ENCODE measurements around the gene MBNL1. TPM values are rescaled to one million over a fixed set of nuclear protein-coding genes. Genes with fewer than 3 reads are reported as not detected.
"Not testable (repeated sequence)": the region's sequence is repeated elsewhere in the genome, so short reads cannot be mapped to it uniquely, and the experiment has no call there.

MBNL1 gene
- polyA plus RNA-seq, 1 donor from 2014 or later: 12.7 TPM

GRCh38 chr3:152334761-152335160 lies 66.0 kb downstream of the MBNL1 start:
- TF ChIP-seq CTCF (IDR thresholded peaks at IDR 0.05; ENCODE audit: poor library complexity, severe bottlenecking): no peak
- no peak for TF ChIP-seq REST (IDR thresholded peaks at IDR 0.05; ENCODE audit: borderline replicate concordance)
- no peak for TF ChIP-seq MXI1 (conservative IDR thresholded peaks at IDR 0.05; ENCODE audit: poor library complexity, severe bottlenecking)
- TF ChIP-seq EZH2 (IDR thresholded peaks at IDR 0.05; ENCODE audit: borderline replicate concordance, insufficient read depth, low read length, poor library complexity, severe bottlenecking): no peak
- TF ChIP-seq EP300 (conservative IDR thresholded peaks at IDR 0.05; ENCODE audit: poor library complexity, severe bottlenecking): no peak
- no peak for TF ChIP-seq RAD21 (conservative IDR thresholded peaks at IDR 0.05)
- no peak for TF ChIP-seq SMC3 (conservative IDR thresholded peaks at IDR 0.05; ENCODE audit: poor library complexity)
- no peak for TF ChIP-seq TAF1 (IDR thresholded peaks at IDR 0.05; ENCODE audit: low read depth)
- no peak for TF ChIP-seq POLR2AphosphoS5 (IDR thresholded peaks at IDR 0.05)
- Histone ChIP-seq H3K27ac (ENCODE audit: low read length) (no peak overlapping the region), H3K36me3 (ENCODE audit: insufficient read depth, low read length) (no peaks in the 10 kb centered on the region), H4K20me1 (ENCODE audit: insufficient read depth) (no peaks in the 10 kb centered on the region), H3K9me2 (ENCODE audit: insufficient read depth, low read length) (no peaks in the 10 kb centered on the region), H3K79me2 (replicated peaks; ENCODE audit: insufficient read depth, low read length) (peaks cover 7% of the 10 kb centered on the region), H2AFZ (ENCODE audit: low read depth, low read length) (no peak overlapping the region), H3K9ac (ENCODE audit: low read length) (no peak overlapping the region), H3K4me3 (ENCODE audit: low read length) (no peak overlapping the region), H3K4me2 (ENCODE audit: low read length) (no peak overlapping the region), H3F3A (ENCODE audit: insufficient read depth, low read length, poor library complexity, severe bottlenecking) (no peaks in the 10 kb centered on the region), H3K9me3 (ENCODE audit: low read length) (no peaks in the 10 kb centered on the region), H3K27me3 (ENCODE audit: insufficient read depth, low read depth, low read length) (no peaks in the 10 kb centered on the region)

GRCh38 chr3:152335273-152335672 lies 66.5 kb downstream of the MBNL1 start:
- H3K27me3 ChIP-seq (ENCODE audit: insufficient read depth, low read depth, low read length): no peaks in the 10 kb centered on the region
- H2AFZ ChIP-seq (ENCODE audit: low read depth, low read length): no peak overlapping the region
- H3K79me2 ChIP-seq (replicated peaks; ENCODE audit: insufficient read depth, low read length): peaks cover 7% of the 10 kb centered on the region
- no peaks in the 10 kb centered on the region for H3F3A ChIP-seq (ENCODE audit: insufficient read depth, low read length, poor library complexity, severe bottlenecking)
- TF ChIP-seq SMC3 (conservative IDR thresholded peaks at IDR 0.05; ENCODE audit: poor library complexity) (no peak), MXI1 (conservative IDR thresholded peaks at IDR 0.05; ENCODE audit: poor library complexity, severe bottlenecking) (no peak)
- H3K4me2 ChIP-seq (ENCODE audit: low read length): no peak overlapping the region
- no peak overlapping the region for H3K27ac ChIP-seq (ENCODE audit: low read length)
- no peaks in the 10 kb centered on the region for H3K9me2 ChIP-seq (ENCODE audit: insufficient read depth, low read length)
- H4K20me1 ChIP-seq (ENCODE audit: insufficient read depth): no peaks in the 10 kb centered on the region
- no peaks in the 10 kb centered on the region for H3K9me3 ChIP-seq (ENCODE audit: low read length)
- no peaks in the 10 kb centered on the region for H3K36me3 ChIP-seq (ENCODE audit: insufficient read depth, low read length)
- H3K9ac ChIP-seq (ENCODE audit: low read length): no peak overlapping the region
- H3K4me3 ChIP-seq (ENCODE audit: low read length): no peak overlapping the region

GRCh38 chr3:152337337-152337736 lies 68.6 kb downstream of the MBNL1 start:
- H4K20me1 ChIP-seq (ENCODE audit: insufficient read depth); H3K9ac ChIP-seq (ENCODE audit: low read length); H3K4me2 ChIP-seq (ENCODE audit: low read length); H3K36me3 ChIP-seq (ENCODE audit: insufficient read depth, low read length); H3K4me3 ChIP-seq (ENCODE audit: low read length); H3K9me2 ChIP-seq (ENCODE audit: insufficient read depth, low read length); H3K9me3 ChIP-seq (ENCODE audit: low read length); H3K27me3 ChIP-seq (ENCODE audit: insufficient read depth, low read depth, low read length); H3F3A ChIP-seq (ENCODE audit: insufficient read depth, low read length, poor library complexity, severe bottlenecking); H2AFZ ChIP-seq (ENCODE audit: low read depth, low read length); H3K27ac ChIP-seq (ENCODE audit: low read length): not testable (repeated sequence)
- H3K79me2 ChIP-seq (replicated peaks; ENCODE audit: insufficient read depth, low read length): peaks cover 13% of the 10 kb centered on the region

Measured in neural cell (in vitro differentiated cells).